HuH-7.5 (cell line): Measurements from ENCODE around the gene ACACA.
A peak's percentile ranks its signal among the peaks of the same experiment; 100 is the strongest.

ENCODE experiments used
- DNase-seq: peaks from one replicate; pipeline ENCODE4 v3.0.0; 2011; ENCODE audit warnings: low spot score

Gene ACACA

GRCh38 chr17:37065486-37066321 lies 340.9 kb downstream of the ACACA start:
- no peak for DNase-seq

GRCh38 chr17:37064956-37065355 lies 341.7 kb downstream of the ACACA start:
- no peak for DNase-seq

DNA sequence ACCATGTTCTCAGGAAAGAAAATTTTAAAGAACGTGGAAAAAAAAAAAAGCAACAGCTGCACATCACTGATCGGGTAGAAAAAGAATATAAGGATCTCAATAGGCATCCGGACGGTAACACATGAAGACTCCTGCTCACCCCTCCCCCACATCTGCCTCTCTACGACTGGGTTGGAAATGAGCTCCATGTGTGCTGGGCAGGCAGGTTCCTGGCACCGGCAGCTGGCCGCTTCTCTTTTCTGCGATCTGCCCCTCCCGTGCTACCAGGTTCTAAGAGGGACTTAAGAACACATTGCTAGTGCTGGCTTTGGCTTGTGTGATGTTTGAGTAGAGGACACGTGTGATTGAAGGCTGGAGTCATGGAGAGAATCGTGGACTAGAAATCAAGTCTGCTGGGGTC lies 342.4 kb downstream of the ACACA start:
- no peak for DNase-seq

GRCh38 chr17:37062021-37062420 lies 344.6 kb downstream of the ACACA start:
- DNase-seq, result no peak

- no peak for DNase-seq
These were observed 345.7 kb downstream of the ACACA start for GRCh38 chr17:37060928-37061327.

DNA sequence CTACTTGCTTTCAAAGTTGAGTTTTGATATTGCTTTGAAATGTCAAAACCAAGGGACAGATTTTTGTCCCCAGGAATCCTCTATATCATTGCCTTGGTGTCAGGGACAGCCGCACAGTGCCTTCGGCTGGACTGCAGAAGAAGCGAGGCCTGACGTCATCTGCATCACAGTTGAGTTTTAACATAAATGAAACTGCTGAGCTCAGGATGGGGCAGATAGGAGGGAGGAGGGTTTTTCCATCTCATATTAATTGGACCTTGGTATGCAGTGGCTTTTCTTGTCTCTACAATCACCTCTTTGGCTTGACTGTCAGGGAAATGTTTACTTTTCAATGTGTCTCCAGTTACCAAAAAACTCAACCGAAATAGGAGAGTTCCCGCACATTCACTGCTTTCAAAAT lies 346.5 kb downstream of the ACACA start:
- no peak for DNase-seq

DNA sequence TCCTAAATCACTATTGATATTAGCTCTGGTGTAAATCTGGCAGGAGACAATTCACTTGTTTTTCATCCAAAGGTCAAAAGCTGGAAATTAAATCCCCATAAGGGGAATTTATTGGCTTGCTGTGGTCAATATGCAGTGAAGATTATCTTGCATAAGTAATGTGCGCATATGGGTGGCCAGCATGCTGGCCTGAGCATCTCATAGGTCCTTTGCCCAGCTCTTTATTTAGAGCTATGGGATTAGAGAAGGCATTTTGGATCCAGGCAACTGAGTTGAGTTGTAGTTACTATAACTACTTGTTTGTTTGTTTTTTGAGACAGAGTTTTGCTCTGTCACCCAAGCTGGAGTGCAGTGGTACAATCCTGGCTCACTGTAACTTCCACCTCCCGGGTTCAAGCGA lies 347.1 kb downstream of the ACACA start:
- DNase-seq, result no peak

DNA sequence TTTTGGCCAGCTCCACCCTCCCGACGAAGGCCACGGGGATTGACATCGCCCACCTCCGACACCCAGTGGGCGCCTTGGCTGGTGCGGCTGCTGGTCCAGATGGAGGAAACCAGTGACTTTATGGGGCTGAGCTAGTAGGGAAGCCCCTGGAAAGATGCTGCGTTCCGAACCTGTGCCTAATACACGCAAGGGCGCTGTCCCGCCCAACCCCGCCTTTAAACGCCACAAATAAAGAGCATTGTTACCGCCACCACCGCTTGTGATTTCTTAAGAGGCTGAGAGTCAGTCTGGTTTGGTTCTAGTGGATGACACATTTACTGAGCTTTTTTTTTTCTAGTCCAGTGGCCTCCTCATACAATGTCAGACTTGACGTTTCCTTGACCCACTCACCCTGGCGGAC lies 350.0 kb downstream of the ACACA start:
- DNase-seq, result no peak

DNA sequence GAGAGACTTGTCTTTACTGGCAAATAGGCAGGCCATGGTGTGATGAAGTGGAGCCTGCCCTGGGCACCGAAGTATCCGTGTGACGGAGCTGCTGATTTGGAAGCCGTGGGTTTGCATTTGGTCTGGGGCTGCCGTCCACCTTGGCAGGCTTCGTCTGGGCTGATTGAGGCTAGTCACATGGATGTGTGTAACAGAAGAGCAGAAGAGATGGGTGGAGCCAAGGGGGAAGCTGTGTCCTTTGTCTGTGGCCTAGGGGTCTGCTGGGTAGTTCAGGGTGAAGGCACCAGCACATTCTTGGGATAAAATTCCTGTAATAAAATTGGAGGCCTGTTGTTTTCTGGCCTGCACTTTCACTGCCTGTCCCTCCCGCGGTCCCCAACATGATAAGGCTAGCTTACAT lies 351.7 kb downstream of the ACACA start:
- DNase-seq, result no peak

GRCh38 chr17:37052450-37052849 lies 354.2 kb downstream of the ACACA start:
- no peak for DNase-seq

- no peak for DNase-seq
These were observed 354.8 kb downstream of the ACACA start for GRCh38 chr17:37051833-37052232.

- no peak for DNase-seq
These were observed 355.3 kb downstream of the ACACA start for GRCh38 chr17:37051381-37051780.

DNA sequence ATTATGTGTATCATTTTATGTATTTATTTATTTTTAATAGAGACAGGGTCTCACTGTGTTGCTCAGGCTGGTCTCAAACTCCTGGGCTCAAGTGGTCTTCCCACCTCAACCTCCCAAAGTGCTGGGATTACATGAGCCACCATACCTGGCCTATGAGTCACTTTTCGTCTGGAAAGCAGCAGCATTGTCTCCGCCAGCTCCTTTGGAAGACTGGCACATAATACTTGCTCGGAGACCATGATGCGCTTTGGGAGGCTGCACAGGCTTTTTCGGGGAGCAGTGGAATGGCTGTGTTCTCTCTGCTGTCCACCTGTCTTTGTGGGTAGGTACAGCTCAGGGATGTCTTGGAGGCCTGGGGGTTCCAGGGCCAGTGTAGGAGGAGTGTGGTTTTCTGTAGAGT lies 355.7 kb downstream of the ACACA start:
- no peak for DNase-seq

DNA sequence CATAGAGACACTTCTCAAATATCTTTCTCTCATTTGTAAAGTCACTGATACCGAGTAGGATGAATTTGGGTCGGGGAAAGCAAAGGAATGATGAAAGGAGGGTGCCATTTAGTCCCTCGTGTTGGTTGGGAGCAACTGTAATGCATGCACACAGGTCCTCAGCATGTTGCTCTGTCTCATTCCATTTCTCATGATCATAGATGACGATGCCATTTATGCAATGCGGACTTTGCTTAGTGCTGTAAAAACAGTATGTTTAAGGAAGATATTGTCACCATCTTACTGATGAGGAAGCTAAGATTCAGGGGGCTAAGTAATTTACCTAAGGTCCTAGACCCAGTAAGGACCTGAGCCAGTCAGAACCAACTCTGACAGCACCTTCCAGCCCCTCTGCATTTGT lies 357.8 kb downstream of the ACACA start:
- DNase-seq, result no peak

GRCh38 chr17:37047631-37048104 lies 359.0 kb downstream of the ACACA start:
- DNase-seq, result peak; percentile 65

DNA sequence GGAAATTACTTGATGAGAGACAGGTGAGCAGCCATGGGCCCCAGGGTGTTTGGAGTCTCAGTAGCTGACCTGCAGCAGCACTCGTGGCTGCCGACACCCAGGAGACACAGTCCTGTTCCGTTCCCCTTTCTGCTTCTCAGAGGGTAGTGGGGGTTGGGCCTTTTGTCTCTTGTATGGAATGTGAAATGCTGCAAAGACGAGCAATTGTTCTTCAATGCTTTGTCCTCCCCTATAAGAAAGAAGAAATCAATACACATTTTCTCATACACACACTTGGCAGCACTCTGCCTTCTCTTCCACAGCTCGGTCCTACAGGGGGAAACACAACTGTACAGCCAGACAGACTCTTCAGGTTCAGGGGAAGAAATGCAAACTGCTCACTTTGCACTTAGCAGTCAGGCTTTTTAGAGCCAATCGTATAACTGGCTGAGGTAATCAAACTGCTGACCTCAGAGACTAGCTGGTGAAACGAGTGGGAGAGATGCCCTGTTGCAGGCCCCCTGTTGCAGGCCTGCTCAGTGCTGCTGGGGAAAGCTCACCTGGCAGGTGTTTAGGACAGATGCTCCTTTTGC lies 361.2 kb downstream of the ACACA start:
- no peak for DNase-seq

DNA sequence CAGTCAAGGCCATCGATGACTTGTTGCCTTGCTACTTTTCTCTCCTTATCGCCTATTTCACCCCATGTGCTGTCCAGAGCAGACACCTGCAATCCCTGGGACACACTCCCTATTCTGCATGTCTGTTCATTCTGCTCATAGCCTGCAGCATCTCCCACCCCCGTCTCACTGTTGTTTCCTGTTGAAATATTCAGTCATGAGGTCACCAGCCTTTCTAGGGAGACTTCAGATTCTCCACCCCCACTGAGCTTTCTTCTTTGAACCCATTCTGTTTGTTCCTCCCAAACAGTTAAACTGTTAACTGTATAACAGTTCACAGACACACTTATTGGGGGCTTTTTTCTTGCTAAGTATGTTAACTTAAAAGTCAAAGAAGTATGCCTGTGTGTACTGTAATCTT lies 363.4 kb downstream of the ACACA start:
- no peak for DNase-seq

DNA sequence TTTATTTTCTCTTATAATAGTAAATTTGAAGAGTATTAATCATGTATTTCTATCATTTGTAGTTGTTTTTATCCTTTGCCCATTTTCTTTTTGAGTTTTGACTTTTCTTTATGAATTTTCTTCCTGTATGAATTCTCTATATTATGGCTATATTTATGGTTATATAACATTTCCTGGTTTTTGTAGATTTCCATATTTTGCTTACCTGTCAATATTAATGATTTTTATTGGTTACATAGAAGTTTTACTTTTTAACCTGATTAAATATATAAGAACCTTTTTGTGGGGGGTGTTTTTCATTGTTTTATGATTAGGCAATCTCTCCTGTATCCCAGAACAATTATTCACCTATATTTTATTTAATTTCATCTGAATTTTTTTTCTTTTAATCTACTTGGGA lies 364.7 kb downstream of the ACACA start:
- DNase-seq, result no peak

GRCh38 chr17:37039269-37039668 lies 367.4 kb downstream of the ACACA start:
- no peak for DNase-seq

- DNase-seq, result no peak
These were observed 369.0 kb downstream of the ACACA start for GRCh38 chr17:37037590-37038155.
